ENCODE data around the gene SH3RF3.

SH3RF3 gene

GRCh38 chr2:109139002-109139401, 10.0 kb downstream of the SH3RF3 start:
- no peak for DNase-seq (ENCODE audit: low read depth)

- no peak for DNase-seq (ENCODE audit: low read depth)
These were observed 10.9 kb downstream of the SH3RF3 start for GRCh38 chr2:109139865-109140396.

- DNase-seq (ENCODE audit: low read depth): no peak
These were observed 12.1 kb downstream of the SH3RF3 start for GRCh38 chr2:109141006-109141600.

GRCh38 chr2:109141727-109142283, 12.8 kb downstream of the SH3RF3 start:
- no peak for DNase-seq (ENCODE audit: low read depth)

- DNase-seq (ENCODE audit: low read depth): no peak
These were observed 13.6 kb downstream of the SH3RF3 start for GRCh38 chr2:109142416-109143210.

GRCh38 chr2:109143214-109144187, 14.5 kb downstream of the SH3RF3 start:
- no peak for DNase-seq (ENCODE audit: low read depth)

GRCh38 chr2:109144271-109144670, 15.3 kb downstream of the SH3RF3 start:
- no peak for DNase-seq (ENCODE audit: low read depth)

GRCh38 chr2:109144721-109145120, 15.7 kb downstream of the SH3RF3 start:
- no peak for DNase-seq (ENCODE audit: low read depth)

GRCh38 chr2:109145286-109145685, 16.3 kb downstream of the SH3RF3 start:
- DNase-seq (ENCODE audit: low read depth): no peak

- no peak for DNase-seq (ENCODE audit: low read depth)
These were observed 18.4 kb downstream of the SH3RF3 start for GRCh38 chr2:109147405-109147804.

- DNase-seq (ENCODE audit: low read depth): no peak
These were observed 19.2 kb downstream of the SH3RF3 start for GRCh38 chr2:109148117-109148746.

- no peak for DNase-seq (ENCODE audit: low read depth)
These were observed 20.1 kb downstream of the SH3RF3 start for GRCh38 chr2:109148991-109149645.

- DNase-seq (ENCODE audit: low read depth): no peak
These were observed 21.6 kb downstream of the SH3RF3 start for GRCh38 chr2:109150559-109150958.

GRCh38 chr2:109151519-109151918, 22.5 kb downstream of the SH3RF3 start:
- no peak for DNase-seq (ENCODE audit: low read depth)

GRCh38 chr2:109153005-109153784, 24.2 kb downstream of the SH3RF3 start:
- no peak for DNase-seq (ENCODE audit: low read depth)

- no peak for DNase-seq (ENCODE audit: low read depth)
These were observed 24.8 kb downstream of the SH3RF3 start for GRCh38 chr2:109153807-109154206.

GRCh38 chr2:109154226-109154625, 25.2 kb downstream of the SH3RF3 start:
- DNase-seq (ENCODE audit: low read depth): no peak

GRCh38 chr2:109155553-109156451, 26.8 kb downstream of the SH3RF3 start:
- DNase-seq (ENCODE audit: low read depth): peak; percentile 48

- no peak for DNase-seq (ENCODE audit: low read depth)
These were observed 28.6 kb downstream of the SH3RF3 start for GRCh38 chr2:109157563-109158105.

Data from amniotic epithelial cell (primary cell).